Effector memory CD8-positive, alpha-beta T cell (primary cell): Measurements from ENCODE around the gene SPTAN1.

Source experiments
- ATAC-seq: fragments of 150-1000 bp; cut with Tn5 transposase; replicated peaks from 2 replicates; pipeline ENCODE4 v1.10.0; 2021; ENCODE audit warnings: mild to moderate bottlenecking, moderate library complexity
- DNase-seq, 3 experiments: peaks; one replicate each; pipeline ENCODE4 v3.0.0; 2021
- H3K27ac Mint-ChIP-seq, 2 donors: one replicate each; pipeline ENCODE4 v1.8.0; 2022; ENCODE audit warnings: mild to moderate bottlenecking in 2 of 2, mixed read lengths in 2 of 2, moderate library complexity in 2 of 2
- H3K27me3 Mint-ChIP-seq, 2 donors: one replicate each; pipeline ENCODE4 v1.8.0; 2022; ENCODE audit warnings: mixed read lengths in 2 of 2
- H3K36me3 Mint-ChIP-seq: one replicate; pipeline ENCODE4 v1.8.0; 2022; ENCODE audit warnings: mild to moderate bottlenecking, moderate library complexity, mixed read lengths; ENCODE audit not compliant: insufficient read depth
- H3K4me1 Mint-ChIP-seq, 2 donors: one replicate each; pipeline ENCODE4 v1.8.0; 2022; ENCODE audit warnings: low read depth in 2 of 2, mixed read lengths in 2 of 2
- H3K4me3 Mint-ChIP-seq, 2 donors: one replicate each; pipeline ENCODE4 v1.8.0; 2022; ENCODE audit warnings: mild to moderate bottlenecking in 2 of 2, mixed read lengths in 2 of 2, moderate library complexity in 2 of 2
- H3K9me3 Mint-ChIP-seq, 2 donors: one replicate each; pipeline ENCODE4 v1.8.0; 2022; ENCODE audit warnings: mixed read lengths in 2 of 2

The SPTAN1 gene

DNA sequence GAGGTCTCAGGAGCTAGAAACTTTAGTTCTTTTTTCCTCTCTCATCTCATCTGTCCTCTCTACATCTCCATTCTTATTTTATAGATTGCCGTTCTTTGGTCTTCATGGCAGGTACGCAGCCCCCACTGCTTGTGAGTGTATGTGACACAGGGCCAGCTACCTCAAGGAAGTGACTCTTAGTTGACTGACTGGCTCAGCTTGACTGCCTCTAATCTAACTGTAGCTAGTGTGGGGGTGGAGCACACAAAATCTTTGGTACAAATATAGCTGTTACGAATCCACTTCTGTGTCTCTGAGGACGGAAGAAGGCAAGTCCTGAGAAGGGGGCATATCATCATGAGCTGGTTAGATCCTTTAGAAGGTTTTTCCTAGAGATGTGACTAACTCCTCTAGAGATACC lies 19.8 kb upstream of the SPTAN1 start:
- H3K4me3 Mint-ChIP-seq = no peak overlapping the region
- no peaks in the 10 kb centered on the region for H3K27me3 Mint-ChIP-seq
- peaks cover 90% of the 10 kb centered on the region for H3K36me3 Mint-ChIP-seq
- no peaks in the 10 kb centered on the region for H3K9me3 Mint-ChIP-seq
- H3K27ac Mint-ChIP-seq = no peak overlapping the region
- DNase-seq (no peak), ATAC-seq (no peak)
- peaks cover 0 to 4% of the 10 kb centered on the region in 2 donors for H3K4me1 Mint-ChIP-seq

DNA sequence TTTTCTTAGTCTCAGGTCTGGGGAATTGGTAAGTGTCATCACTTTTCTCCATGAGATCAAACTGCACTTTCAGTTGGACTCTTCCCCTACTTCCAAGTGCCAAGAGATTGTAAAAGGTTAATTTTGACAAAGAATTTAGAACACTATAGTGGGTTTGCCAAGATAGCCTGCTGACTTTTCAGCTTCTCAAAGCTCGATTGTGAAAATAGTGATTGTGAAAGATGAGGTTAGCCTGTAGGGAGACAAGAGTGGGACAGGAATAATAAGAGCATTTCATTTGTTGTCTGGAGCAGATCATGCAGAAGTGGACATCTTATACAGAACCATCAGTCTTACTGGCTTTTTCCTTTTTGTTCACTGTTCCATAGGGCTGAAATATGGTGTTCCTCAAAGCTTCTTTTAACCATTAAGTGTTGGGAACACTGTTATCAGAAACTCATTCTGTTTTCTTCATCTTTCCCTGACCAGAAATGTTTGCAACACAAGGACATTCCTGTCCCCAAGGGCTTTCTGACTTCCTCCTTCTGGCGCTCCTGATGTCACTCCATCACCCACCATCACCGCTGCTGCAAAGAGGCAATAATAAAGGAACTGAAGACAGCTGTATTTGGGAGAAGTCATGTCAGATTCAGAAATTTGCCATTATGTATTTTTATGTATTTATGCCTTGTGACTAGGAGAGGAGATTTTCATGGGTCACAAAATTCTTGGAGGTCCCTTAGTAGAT lies 11.6 kb upstream of the SPTAN1 start:
- Mint-ChIP-seq H3K4me3 (no peak overlapping the region), H3K4me1 (peaks cover 10 to 11% of the 10 kb centered on the region in 2 donors), H3K27me3 (no peaks in the 10 kb centered on the region), H3K36me3 (peaks cover 66% of the 10 kb centered on the region), H3K9me3 (no peaks in the 10 kb centered on the region), H3K27ac (no peak overlapping the region)
- ATAC-seq = no peak
- no peak for DNase-seq

DNA sequence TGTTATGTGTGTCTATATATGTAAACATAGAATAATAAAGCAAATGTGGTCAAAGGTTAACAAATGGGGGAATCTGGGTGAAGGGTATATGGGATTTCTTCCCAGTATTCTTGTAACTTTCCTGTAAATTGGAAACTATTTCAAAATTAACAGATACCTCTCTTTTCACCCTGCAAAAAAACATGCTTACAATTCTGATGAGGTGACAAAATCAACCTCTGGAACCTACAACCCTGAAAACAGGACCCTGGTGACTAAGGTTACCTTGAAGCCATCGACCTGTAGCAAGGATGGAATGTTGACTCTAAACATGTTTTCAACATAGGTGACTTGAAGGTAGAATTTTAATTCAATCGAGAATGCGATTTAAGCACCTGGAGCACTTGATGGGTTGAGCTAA lies 5.9 kb upstream of the SPTAN1 start:
- Mint-ChIP-seq H3K36me3 (peaks cover 20% of the 10 kb centered on the region), H3K4me1 (peaks cover 8 to 11% of the 10 kb centered on the region in 2 donors), H3K9me3 (no peaks in the 10 kb centered on the region), H3K27me3 (no peaks in the 10 kb centered on the region), H3K27ac (no peak overlapping the region), H3K4me3 (no peak overlapping the region)
- DNase-seq (no peak), ATAC-seq (no peak)

DNA sequence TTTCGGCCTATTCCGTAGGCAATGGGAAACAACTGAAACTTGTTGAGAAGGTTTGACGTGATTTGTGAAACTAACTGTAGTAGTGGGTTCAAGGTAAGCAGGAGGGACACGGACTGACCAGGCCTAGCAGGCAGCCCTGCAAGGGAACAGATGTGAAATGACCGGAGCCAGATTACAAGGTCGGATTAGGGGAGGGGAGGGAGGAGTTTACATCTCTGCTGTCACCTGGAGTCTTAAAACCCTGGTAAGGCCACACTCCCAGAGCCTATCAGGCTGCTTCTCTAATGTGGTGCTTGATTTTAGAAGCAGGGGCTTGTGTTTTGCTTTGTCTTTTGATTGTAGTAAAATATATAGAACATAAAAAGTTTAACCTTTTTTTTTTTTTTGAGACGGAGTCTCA lies 3.5 kb upstream of the SPTAN1 start:
- no peak overlapping the region for H3K4me3 Mint-ChIP-seq
- H3K27me3 Mint-ChIP-seq = no peaks in the 10 kb centered on the region
- ATAC-seq (no peak), DNase-seq (no peak)
- H3K36me3 Mint-ChIP-seq = peaks cover 4% of the 10 kb centered on the region
- H3K9me3 Mint-ChIP-seq = no peaks in the 10 kb centered on the region
- H3K27ac Mint-ChIP-seq = no peak overlapping the region
- H3K4me1 Mint-ChIP-seq = peaks cover 14 to 17% of the 10 kb centered on the region in 2 donors

DNA sequence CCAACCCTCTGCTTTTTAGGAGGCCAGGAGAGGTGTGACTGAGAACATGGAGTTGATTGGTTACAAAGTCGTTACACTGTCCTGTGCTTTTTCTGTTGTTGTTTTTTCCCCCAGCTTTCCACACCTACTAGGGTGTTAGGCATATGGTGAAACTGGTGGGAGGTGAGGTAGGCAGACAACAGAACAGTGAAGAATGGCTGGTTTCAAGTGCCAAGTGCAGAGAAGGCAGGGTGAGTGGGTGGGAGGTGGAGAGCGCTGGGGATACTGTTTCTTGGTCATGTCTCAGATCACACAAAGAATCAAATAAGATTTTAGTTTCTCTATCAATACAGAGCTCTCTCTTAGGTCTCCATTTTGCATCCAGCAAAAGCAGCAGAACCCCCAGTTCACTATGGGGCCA lies 2.2 kb upstream of the SPTAN1 start:
- peaks cover 14 to 17% of the 10 kb centered on the region in 2 donors for H3K4me1 Mint-ChIP-seq
- DNase-seq (no peak), ATAC-seq (peak; percentile 4)
- H3K36me3 Mint-ChIP-seq = peaks cover 4% of the 10 kb centered on the region
- no peaks in the 10 kb centered on the region for H3K27me3 Mint-ChIP-seq
- peak overlapping the region in 1 of 2 donors; percentile 9 for H3K4me3 Mint-ChIP-seq
- H3K9me3 Mint-ChIP-seq = no peaks in the 10 kb centered on the region
- peak overlapping the region; percentile 97 to 99 for H3K27ac Mint-ChIP-seq

DNA sequence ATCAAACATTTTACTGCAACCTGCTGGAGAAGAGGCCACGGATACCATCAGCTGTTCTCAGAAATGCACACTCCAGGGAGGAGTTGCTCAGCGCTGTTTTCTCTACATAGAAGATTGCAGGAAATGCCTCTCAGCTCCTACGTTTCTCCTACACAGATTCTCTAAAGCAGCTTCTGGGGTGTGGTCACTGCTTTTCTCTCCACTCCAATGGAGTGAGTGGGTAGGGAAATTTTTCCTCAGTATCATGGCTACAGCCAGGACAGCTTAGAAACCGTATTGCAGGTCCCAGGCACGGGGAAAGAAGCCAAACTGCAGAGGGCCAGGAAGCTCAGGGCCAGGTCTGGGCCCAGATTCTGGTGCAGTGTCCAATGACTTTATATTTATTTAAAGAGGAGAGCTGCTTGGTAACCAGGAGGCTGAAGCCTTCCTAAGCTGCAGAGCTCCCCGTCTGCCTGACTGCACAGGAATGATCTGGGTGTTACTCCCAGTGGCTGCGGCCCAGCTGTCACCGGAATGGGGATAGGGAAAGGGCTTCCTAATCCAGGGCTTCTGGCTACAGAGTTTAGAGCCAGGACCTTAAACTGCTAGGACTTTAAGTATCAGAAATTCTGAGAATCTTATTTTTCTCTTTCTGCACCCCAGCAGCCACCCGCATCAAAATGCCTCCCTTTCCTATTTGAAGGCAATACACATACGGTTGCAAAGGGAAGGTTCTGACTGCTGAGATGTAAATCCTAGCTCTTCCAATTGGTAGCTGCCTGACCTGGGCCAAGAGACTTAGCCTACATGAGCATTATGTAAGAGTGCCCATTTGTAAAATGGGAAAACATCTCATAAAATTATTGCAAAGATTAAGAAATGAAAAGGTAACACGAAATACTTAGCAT lies 1.4 kb upstream of the SPTAN1 start:
- Mint-ChIP-seq H3K27ac (peak overlapping the region; percentile 97 to 99), H3K27me3 (no peaks in the 10 kb centered on the region), H3K36me3 (peaks cover 4% of the 10 kb centered on the region), H3K4me3 (peak overlapping the region in 1 of 2 donors; percentile 9), H3K9me3 (no peaks in the 10 kb centered on the region), H3K4me1 (peaks cover 14 to 17% of the 10 kb centered on the region in 2 donors)
- no peak for ATAC-seq
- no peak for DNase-seq

DNA sequence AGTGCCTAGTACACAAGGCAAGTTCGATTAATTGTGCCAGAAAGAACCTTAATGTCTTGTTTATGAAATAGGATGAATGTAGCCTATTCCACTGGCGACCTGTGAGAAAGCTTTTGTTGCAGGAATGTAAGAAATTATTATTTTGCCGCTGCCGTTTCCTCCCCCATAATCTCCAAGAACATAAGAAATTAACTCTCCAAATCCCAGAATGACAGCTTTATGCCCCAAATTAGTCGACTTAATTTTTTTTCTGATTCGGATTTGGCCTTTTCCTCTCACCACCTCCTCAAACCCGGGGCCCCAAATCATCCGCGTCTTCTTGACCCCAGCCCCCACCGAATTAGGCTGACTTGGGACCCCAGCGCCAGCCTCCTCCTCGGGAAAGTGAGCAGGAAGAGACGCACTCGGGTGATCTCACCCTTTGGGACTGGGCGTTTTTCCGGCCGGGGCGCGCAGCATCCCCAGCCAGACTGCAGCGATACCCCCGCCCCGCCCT lies 682 bp upstream of the SPTAN1 start:
- no peaks in the 10 kb centered on the region for H3K9me3 Mint-ChIP-seq
- DNase-seq = no peak
- peaks cover 4% of the 10 kb centered on the region for H3K36me3 Mint-ChIP-seq
- peak overlapping the region; percentile 97 to 99 for H3K27ac Mint-ChIP-seq
- no peaks in the 10 kb centered on the region for H3K27me3 Mint-ChIP-seq
- no peak for ATAC-seq
- no peak overlapping the region for H3K4me3 Mint-ChIP-seq
- peaks cover 15 to 18% of the 10 kb centered on the region in 2 donors for H3K4me1 Mint-ChIP-seq

DNA sequence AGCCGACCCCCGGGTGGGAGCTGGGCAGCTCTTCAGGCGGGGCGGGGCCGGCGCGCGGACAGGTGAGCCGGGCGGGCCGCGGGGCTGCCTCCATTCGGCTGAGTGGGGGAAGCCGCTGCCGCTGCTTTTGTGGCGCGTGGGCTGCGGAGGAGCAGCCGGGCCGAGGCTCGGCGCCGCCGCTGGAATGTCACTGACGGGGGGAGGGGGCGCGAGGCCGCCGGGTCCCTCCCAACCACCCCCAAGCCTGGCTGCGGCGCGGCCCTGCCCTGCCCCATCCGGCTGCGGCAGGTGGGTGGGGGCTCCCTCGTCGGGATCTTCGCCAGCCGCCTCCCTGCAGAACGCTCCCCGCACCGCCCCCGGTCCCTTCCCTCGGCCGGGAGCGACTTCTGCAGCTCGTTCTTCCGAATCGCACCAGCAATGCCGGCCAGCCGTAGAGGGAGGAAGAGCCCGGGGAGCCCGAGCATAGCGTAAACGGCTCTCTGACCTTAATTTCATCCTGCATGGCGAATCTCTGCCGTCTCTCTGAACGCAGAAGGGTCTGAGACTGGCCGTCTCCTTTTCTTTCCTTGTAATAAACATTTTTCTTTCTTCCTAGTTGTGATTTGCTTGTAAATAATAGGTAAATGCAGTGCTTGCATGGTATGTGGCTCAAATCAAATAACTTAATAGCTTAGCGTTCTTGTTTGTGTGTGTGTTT lies 505 bp downstream of the SPTAN1 start:
- H3K36me3 Mint-ChIP-seq = peaks cover 10% of the 10 kb centered on the region
- no peaks in the 10 kb centered on the region for H3K27me3 Mint-ChIP-seq
- H3K27ac Mint-ChIP-seq = no peak overlapping the region
- H3K4me3 Mint-ChIP-seq = no peak overlapping the region
- peak; percentile 19 for ATAC-seq
- no peaks in the 10 kb centered on the region for H3K9me3 Mint-ChIP-seq
- peak in 1 of 3 experiments; percentile 29 for DNase-seq
- peaks cover 23 to 28% of the 10 kb centered on the region in 2 donors for H3K4me1 Mint-ChIP-seq

DNA sequence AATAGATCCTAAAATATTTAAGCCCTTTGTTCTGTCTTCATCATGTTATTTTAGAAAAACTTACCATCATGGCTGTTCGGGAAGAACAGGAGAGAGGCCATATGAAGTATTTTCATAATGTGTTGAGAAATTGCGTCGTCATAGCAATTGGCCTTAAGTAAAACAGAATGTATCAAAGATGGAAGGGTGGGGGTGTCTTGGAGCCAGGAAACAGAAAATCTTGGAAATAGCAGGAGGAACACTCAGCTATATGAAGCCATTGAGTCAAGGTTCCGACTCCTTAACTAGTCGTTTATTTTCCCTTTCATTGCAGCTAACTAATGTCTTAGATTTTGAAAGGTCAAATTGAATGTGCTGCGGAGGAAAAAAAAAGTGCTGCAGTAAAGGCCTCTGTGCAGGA lies 1.3 kb downstream of the SPTAN1 start:
- H3K4me3 Mint-ChIP-seq = no peak overlapping the region
- H3K4me1 Mint-ChIP-seq = peaks cover 29 to 37% of the 10 kb centered on the region in 2 donors
- H3K27me3 Mint-ChIP-seq = no peaks in the 10 kb centered on the region
- H3K9me3 Mint-ChIP-seq = no peaks in the 10 kb centered on the region
- no peak for ATAC-seq
- DNase-seq = no peak
- H3K27ac Mint-ChIP-seq = no peak overlapping the region
- peaks cover 17% of the 10 kb centered on the region for H3K36me3 Mint-ChIP-seq

DNA sequence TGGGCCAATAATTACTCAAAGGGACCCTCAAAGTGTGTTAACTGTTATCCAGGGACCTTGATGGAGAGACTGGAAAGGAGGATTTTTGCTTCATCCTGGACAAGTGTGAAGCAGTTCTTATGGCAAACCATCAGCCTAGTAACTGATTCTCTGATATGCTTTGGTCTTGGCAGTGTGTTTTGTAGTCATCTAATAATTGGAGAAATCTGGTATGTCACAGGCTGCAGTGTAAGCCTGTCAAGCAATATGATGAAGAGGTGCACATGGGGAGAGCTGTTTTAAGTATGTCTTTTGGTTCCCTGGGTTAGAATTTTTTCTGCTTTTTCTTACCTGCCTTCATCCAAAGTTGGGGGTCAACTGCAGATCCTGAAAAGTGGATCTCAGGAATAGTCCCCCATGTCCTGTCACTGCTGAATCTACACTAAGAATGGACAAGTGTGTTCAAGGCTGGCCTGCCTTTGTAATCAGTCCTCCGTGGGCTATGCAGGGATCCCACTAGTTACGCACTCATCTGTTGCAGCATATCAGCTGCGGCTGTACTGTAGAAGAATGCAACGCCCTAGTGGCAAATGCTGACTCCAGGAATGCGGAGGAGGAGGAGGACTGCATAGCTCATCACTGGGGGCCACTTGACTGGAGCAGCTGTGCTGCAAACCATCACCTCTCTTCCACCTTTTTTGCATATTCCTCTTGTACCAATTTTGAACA lies 1.9 kb downstream of the SPTAN1 start:
- ATAC-seq (no peak), DNase-seq (peak in 1 of 3 experiments; percentile 6)
- peaks cover 19% of the 10 kb centered on the region for H3K36me3 Mint-ChIP-seq
- no peaks in the 10 kb centered on the region for H3K9me3 Mint-ChIP-seq
- no peaks in the 10 kb centered on the region for H3K27me3 Mint-ChIP-seq
- no peak overlapping the region for H3K4me3 Mint-ChIP-seq
- H3K4me1 Mint-ChIP-seq = peaks cover 33 to 42% of the 10 kb centered on the region in 2 donors
- H3K27ac Mint-ChIP-seq = no peak overlapping the region

DNA sequence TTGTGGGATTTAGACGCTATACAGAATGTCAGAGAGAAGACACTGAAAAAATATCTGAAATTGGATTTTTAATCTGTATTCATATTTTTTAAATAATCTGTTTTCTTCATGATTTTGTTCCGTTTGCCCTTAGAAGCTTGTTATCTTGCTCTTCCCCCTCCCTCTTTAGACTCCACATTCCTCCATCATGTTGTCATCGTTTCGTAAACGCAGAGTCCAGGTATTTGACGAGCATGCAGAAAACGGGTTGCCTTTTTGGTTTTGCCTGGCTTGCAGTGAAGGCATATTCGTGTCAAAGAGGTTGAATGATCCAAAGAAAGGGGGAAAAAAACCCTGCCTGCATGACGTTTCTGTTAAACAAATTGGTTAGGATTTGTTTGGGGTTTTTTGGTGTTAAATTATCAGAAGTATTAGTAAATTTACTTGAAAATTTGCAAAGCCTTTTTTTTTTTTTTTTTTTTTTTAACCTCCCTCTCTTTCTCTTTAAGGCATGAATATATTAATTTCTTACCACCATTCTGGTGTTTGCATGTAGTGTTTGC lies 2.9 kb downstream of the SPTAN1 start:
- peaks cover 29 to 37% of the 10 kb centered on the region in 2 donors for H3K4me1 Mint-ChIP-seq
- peaks cover 27% of the 10 kb centered on the region for H3K36me3 Mint-ChIP-seq
- ATAC-seq = no peak
- no peak for DNase-seq
- no peaks in the 10 kb centered on the region for H3K27me3 Mint-ChIP-seq
- H3K4me3 Mint-ChIP-seq = no peak overlapping the region
- H3K27ac Mint-ChIP-seq = no peak overlapping the region
- no peaks in the 10 kb centered on the region for H3K9me3 Mint-ChIP-seq

DNA sequence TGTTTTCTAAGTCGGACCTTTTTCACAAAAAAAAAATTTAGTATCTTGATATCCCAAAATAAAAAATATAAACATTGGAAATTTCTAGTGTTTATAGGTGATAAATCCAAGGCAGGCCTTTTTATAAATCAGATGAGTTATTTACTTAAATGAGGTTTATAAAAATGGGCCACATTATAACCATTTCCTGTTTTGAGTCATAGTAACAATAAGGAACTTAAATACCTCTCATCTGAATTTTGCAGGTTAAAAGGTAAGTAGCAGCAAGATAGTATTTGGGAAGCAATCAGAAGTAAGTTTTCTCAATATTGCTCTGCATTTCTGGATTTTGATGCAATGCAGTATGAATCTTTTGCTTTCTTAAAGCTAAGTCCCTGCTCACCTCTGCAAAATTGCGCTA lies 3.9 kb downstream of the SPTAN1 start:
- no peaks in the 10 kb centered on the region for H3K27me3 Mint-ChIP-seq
- H3K4me3 Mint-ChIP-seq = no peak overlapping the region
- H3K4me1 Mint-ChIP-seq = peaks cover 27 to 33% of the 10 kb centered on the region in 2 donors
- H3K36me3 Mint-ChIP-seq = peaks cover 33% of the 10 kb centered on the region
- no peaks in the 10 kb centered on the region for H3K9me3 Mint-ChIP-seq
- no peak overlapping the region for H3K27ac Mint-ChIP-seq
- DNase-seq = no peak
- ATAC-seq = no peak
